Medulla oblongata (tissue), 1 donor: ENCODE measurements around the gene BRWD1.

Experiments
- DNase-seq: peaks from one replicate; pipeline ENCODE4 v3.0.0-alpha.2; 2015; ENCODE audit errors: extremely low spot score

Gene BRWD1

DNA sequence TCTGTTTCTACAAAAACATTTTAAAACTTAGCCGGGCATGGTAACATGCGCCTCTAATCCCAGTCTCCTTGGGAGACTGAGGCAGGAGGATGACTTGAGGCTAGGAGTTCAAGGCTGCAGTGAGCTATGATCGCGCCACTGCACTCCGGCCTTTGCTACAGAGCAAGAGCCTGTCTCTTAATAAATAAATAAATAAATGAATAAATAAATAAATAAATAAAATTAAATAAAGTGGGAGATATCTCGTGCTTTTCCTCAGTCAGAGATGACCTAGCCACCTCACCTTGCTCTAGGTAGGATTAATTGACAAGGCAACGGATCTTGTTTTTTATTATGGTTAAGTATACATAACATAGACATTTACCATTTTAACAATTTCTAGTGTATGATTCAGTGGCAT lies 14.3 kb upstream of the BRWD1 start:
- DNase-seq: no peak

DNA sequence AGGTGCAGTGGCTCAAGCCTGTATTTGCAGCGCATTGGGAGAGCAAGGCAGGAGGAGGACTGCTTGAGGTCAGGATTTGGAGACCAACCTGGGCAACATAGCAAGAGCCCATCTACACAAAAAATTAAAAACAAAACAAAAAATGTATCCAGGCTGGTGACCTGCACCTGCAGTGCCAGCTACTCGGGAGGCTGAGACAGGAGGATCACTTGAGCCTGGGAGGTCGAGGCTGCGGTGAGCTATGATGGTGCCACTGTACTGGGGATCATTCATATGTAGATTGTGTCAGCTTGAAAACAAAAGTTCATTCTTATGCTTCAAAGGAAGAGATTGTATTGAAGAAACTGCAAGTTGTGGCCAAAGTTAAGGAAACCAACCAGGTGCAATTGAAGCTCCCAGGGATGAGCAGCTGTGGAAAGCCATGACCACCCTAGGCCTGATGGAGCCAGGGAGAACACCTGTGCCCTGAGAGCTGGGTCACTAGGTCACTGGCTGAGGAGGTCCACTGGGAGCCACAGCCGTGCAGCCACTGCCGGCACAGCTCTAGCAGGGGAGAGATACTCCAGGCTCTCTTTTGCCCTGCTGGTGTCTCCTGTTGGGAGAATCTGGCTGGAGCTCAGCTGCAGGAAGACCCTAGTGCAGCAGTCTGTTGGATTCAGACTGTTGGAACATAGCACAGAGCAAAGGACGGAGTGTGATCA lies 13.3 kb upstream of the BRWD1 start:
- DNase-seq: no peak

DNA sequence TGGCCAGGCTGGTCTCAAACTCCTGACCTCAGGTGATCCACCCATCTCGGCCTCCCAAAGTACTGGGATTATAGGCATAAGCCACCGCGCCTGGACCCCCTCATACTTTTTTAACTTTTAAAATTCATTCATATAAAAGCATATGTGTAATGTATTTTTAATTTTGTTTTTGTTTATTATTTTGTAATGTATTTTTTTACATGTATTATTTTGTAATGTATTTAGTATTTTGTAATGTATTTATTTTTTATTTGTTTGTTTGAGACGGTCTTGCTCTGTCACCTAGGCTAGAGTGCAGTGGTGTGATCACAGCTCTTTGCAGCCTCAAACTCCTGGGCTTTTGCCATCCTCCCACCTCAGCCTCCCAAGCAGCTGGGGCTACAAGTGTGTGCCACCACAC lies 12.0 kb upstream of the BRWD1 start:
- no peak for DNase-seq

DNA sequence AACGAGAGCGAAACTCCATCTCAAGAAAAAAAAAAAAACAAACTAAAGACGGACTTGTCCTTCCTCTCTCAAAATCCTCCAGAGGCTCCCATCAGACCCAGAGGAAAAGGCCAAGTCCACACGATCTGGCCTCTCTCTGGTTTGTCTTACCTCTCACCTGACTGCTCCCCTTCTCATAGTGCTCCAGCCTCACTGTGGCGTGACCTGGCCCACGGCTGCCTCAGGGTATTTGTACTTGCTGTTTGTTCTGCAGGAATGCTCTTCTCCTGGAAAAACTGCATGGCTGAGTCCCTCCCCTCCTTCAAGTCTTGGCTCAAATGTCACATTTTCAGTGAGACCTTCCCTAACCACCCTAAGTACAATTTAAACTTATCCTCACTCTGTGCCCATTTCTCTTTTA lies 8.0 kb upstream of the BRWD1 start:
- DNase-seq: no peak

DNA sequence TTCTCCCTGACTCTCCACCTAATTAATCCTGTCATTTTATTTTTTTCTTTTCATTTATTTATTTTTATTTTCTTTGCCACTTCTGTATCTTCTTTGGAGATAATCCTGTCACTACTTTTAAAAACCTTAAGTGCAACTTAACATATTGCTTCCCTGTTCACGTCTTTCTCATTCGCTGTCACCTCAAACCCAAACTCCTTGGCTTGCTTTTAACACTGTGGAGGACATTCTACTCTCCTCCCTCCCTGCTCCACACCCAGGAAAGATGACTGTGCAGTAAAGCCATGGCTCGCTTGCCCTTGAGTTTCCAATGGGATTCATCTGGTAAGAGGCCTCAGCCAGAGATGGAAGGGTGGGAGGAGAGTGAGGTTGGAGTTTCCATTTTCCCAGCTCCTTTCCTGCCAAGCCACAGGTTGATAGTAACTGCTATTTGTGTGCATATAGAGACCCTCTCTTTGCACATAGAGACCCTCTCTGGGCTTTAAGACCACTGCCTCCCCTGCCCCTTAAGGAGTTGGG lies 6.4 kb upstream of the BRWD1 start:
- no peak for DNase-seq

DNA sequence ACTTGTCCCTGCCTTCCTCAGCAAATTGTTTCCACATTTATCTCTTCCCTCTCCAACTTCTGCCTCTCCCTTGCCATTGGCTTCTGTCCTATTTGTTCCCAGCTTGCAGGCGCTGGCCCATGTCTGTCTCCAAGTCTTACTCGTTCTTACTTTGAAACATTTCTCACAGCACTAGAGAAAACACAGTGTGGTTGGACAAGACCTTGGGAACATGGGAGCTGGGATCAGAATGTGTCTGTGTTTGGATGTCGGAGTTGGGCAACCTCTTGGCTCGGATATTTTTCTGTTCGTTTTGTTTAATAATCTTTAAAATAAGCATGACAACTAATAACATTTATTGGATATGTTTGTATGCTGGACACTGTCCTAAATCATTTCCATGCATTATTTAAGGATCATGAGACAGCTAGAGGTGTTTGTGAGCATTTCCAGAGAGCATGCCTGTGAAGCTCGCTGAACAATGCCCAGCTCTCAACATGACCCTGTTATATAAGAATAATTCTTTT lies 5.9 kb upstream of the BRWD1 start:
- peak; percentile 38 for DNase-seq

DNA sequence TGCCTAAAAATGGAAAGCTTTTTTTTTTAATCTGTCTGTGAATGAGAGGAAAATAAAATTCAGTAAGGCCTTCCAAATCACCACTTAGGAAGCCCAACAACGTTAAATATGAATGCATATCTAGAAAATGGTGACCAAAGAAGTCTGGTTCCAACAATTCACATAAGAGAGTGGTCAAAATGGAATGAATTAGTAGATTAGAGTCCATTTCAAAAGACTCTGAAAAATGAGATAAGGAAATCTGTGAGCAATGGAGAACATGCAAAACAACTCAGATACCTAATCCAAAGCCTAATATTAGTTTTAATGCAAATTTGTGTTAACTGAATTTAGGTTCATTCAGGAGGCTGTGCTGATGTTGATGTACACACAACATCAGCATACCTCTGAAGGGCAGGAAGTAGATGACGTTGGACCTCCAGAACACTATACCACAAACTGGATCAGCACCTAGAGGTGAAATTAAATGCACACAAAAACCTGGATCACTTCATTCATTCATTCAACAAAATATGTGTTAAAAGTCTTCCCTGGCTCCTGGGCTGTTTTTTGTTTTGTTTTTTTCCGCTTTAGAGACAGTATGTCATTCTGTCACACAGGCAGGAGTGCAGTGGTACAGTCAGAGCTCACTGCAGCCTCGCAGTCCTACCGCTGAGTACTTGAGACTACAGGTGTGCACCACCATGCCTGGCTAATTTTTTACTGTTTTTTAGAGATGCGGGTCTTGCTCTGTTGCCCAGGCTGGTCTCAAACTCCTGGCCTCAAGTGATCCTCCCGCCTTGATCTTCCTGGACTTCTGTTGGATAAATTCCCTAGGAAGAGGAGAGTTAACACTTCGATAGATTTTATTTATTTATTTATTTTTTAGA lies 4.9 kb upstream of the BRWD1 start:
- no peak for DNase-seq

DNA sequence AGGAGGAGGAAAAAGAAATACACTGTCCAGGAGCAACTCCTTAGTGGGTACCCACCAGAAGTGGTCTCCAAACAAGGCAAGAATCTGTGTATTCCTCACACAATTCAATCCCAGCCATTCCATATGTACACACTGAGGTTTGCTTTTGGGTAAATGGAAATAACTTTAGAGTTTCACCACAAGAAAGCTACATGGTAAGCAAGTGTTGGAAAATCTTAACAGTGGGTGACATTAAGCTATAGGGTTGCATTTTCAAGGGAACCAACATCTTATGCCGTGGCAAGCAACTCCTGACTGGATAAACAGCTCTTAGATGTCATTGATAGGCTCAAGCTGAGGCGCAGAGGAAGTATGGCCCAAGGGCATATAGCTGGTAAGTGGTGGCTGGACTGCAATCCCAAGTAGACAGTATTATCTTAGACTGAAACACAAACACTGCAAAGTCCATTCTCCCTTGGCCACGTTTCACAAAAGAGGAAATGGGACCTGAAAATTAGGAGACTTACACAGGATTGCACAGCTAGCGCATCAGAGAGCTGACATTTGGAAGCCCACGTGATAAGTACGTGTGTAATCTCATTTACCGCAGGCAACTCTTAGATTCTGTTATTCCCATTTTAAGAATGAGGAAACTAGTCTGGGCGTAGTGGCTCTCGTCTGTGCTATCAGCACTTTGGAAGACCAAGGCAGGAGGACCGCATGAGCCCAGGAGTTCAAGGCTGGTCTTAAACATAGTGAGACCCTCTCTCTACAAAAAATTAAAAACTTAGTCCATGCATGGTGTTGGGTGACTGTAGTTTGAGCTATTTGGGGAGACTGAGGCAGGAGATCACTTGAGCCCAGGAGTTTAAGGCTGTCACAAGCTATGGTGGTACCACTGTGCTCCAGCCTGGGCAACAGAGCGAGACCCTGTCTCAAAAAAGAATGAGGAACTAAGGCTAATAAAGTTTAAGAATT lies 4.0 kb upstream of the BRWD1 start:
- DNase-seq: peak; percentile 82

DNA sequence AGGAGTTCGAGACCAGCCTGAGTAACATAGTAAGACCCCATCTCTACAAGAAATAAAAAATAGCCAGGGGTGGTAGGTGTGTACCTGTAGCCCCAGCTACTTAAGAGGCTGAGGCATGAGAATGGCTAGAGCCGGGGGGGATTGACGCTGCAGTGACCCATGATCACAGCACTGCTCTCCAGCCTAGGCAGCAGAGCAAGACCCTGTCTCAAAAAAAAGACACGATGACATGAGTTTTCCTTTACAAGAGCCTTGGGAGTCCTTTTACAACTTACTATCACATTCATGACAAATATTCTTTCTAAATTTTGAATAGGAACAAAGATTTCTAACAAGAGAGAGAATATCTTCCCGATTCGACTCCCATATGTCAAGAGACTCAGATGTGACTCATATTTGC lies 3.3 kb upstream of the BRWD1 start:
- DNase-seq: no peak

DNA sequence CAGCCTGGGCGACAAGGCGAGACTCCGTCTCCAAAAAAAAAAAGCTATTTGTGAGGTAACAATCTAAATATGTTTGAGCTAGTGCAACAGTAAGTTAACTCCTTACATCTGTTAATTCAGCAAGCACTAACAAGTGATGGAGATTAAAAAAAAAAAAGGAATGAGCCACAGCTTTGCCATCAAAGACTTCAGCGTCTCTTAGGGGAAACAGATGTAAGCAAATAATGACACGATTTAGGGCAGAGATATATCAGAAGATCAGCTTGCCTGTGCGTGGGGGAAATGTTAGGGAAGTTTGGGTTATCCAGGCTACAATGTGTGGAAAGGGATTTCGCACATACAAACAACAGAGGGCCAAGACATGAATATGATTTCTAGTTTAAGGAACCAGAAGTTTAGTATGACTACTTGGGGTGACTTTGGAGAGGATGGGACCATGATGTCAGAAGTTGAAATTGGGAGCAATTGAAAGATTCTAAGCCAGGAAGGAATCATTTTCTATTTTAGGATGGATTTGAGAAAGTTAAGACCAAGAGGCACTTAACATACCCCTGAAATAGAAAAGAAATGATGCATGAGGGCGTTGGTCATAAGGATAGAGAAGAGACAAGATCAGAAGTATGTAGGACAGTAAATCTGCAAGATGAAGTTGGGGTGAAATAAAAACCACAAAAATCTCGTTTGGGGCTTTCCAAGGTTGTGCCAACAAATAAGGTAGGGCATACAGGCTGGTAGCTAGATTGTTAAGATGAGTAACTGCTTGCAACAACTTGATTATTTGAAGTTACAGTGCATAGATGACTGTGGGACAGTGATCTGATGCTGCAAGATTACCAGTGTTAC lies 2.4 kb upstream of the BRWD1 start:
- no peak for DNase-seq

DNA sequence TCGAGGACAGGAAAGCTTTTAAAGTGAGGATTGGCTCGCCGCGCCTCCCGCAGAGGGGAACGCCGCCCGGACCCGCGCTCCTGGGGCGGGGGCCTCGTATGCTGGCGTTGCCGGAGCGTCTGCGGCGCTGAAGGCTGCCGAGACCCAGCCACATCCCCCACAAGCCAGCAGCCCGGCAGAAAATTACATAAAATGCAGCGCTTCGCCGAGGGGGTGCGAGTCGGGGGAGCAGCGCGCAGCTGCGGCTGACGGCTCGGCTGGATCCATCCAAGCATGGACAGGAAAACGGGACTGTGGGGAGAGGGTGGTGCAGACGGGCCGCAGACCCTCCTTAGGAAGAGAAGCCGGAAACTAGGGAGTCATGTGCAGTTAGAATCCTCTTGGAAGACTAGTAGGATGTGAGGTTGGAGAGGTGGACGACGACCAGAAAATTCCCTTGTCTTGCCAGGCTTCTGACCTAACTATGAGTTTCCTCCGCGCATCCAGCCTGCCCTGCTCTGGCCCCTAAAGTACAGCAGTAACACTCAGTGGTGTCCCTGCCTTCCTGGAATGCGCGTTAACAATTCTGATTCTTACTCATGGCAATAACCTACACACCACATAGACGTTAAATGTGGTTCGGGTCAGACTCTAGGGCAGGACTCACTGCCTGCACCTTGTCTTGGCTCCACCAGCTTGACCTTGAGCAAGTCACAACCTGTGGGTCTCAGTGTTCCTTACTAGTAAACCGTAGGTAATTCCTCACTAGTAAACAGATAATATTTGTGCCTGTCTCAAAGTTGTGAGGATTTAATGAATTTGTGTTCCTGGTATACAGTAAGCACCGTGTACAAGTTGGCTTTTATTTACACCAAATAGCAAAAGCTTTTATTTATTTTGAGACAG lies 953 bp upstream of the BRWD1 start:
- peak; percentile 64 for DNase-seq

DNA sequence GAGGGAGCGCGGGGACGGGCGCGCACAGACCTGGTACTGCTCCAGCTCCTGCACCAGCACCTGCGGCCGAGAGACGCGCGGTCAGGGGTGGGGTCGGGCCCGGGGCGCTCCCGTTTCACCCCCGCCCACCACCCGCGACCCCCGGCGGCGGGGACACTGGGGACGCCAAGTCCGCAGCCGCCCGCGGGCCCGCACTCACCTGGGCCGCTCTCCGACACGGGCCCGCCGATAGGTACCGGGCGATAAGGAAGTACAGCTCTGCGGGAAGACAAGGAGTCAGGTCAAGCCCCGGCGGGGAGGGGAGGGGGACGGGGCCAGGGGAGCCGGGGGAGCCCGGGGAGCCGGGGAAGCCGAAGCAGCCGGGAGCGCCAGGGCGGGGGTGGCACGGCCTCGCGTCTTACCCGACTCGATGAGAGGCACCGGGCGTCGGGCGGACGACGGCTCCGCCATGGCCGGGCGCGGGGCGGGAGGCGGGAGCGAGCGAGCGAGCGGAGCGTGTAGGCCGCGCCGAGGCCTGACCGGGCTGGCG lies 326 bp downstream of the BRWD1 start:
- no peak for DNase-seq

DNA sequence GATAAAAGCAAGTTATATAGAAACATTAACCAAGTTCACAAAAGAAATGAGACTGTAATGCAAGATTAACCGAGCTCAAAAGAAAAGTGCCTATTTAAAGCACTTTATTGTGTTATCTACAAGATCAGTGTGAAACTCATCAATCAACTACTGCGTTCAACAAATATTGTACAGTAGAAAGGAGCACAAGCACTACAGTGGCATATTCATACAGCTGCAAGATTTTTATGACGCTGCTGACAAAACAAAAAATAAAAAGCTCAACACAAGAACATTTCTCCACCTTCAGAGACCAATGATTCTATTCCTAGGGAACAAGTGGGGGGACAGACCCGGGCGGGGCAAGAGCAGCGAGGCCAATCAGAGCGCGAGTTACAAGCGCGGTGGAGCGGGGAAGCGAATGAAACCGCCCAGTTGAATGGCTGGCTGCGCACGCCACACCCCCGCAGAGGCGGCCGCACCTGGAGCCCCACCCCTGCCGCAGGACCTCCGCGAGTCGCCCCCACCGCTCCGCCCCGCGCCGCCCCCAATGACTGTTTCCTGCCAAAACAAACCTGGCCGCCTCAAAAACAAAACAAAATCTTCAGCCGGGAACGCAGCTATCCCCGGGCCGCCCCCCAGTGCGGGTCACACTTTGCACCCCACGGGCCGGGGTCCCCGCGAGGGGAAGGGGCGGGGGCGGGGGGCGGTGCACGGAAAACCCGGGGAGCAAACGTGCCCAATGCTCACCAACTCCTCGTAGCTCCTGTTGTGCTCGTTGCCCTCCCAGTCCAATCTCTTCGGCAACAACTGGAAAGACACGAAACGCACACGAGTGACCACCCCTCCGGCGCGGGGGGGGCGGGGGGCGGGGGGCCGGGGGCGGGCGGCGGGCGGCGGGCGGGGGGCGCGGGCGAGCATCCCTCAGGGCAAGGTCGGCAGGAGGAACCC lies 1.1 kb downstream of the BRWD1 start:
- DNase-seq: peak; percentile 95

DNA sequence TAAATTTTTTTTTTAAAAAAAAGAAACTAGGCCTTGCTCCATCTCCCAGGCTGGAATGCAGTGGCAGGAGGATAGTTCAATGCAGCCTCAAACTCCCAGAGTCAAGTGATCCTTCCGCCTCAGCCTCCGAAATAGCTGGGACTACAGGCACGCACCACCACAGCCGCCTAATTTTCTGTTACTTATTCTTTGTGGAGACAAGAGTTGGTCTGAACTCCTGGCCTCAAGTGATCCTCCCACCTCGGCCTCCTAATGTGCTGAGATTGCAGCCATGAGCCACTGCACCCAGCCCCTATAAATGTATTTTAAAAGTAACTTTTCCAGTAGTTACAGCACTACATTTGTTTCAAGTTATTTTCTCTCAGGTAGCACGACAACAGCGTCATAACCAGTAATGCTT lies 2.3 kb downstream of the BRWD1 start:
- no peak for DNase-seq

DNA sequence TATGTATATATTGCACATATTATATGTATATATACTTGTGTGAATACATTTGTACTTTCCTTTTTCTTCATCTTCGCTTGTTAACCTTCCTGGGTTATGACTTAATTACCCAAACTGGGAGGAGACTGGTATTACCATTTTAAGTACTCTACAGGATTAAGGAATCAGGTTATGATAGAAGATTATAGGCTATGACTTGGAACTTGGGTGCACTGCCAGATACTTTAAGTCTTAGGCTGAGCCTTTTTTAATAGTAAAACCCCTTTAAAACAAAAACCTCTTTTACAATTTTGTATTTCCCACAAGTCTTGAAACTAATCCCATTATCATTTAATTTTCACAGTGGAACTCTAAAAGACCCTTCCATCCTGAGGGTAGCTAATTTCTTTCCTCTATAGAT lies 6.0 kb downstream of the BRWD1 start:
- no peak for DNase-seq

DNA sequence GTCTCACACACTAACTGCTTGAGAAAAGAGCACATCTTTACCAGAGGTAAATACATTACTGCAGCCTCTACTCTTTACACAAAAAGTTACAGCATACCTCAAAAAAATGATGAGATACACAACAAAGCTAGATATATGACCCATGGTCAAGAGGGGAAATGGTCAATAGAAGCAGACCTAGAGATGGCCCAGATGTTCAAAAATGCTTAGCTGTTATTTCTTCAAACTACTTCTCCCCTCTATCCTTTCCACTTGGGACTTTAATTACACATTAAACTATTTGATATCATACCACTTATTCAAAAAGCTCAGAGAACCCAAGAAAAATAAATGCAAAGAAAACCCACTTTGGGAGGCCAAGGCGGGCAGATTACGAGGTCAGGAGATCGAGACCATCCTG lies 12.8 kb downstream of the BRWD1 start:
- DNase-seq: no peak

DNA sequence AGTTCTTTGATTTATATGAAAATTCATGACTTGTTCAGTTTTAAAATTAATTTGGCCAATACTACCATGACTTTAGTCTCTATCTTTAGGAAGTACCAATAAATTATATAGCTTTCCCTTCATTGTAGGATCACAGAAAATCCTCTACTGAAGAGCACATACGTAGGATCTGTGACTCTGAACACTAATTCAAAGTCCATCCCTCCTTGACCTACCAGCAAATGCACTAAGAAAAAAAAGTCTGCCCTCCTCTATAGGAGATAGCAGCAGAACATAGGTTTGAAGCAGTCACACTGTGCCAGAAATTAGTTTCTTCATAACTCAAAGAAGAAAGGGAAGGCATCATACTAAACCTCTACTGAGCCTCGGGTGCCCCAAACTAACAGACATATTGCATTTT lies 16.5 kb downstream of the BRWD1 start:
- DNase-seq: no peak

DNA sequence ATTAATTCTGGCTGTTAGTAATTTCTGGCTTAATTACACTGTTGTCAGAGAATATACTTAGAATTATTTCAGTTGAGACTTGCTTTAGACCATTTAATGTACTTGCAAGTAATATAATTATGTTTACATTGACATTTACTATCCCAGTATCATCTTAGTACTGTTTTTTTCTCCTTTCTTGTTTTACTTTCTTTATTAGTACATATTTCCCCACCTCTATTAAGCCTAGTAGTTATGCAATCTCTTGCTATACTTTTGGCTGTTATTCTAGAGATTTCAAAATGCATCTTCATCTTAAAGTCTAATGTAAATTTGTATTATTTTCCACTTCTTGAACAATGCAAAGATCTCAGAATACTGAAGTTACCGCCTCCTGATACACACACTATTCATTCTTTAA lies 24.4 kb downstream of the BRWD1 start:
- no peak for DNase-seq
